CD4-positive, alpha-beta T cell treated with Interleukin-15 for 4 hours (primary cell): ENCODE data around the gene CEP76.
"Not testable (repeated sequence)": the region's sequence is repeated elsewhere in the genome, so short reads cannot be mapped to it uniquely, and the experiment has no call there.

ENCODE experiments used
- DNase-seq: peaks from one replicate; pipeline ENCODE4 v3.0.0-alpha.2; 2020; ENCODE audit warnings: low spot score

The CEP76 gene

DNA sequence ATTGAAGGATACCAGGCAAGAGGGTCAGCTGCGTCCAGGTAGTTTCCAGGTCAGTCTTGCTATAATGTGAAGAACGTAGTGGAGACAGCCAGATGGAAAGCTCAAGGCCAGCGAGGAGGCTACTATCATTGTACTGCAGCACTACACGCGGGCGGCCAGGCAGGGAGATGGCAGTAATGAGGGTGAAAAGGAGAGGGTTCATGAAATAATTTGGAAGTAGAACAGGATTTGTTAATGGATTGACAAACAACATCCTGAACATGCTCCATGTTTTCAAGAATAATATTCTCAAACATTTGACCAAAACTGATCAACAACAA is 61.7 kb downstream of the CEP76 start:
- DNase-seq: no peak

DNA sequence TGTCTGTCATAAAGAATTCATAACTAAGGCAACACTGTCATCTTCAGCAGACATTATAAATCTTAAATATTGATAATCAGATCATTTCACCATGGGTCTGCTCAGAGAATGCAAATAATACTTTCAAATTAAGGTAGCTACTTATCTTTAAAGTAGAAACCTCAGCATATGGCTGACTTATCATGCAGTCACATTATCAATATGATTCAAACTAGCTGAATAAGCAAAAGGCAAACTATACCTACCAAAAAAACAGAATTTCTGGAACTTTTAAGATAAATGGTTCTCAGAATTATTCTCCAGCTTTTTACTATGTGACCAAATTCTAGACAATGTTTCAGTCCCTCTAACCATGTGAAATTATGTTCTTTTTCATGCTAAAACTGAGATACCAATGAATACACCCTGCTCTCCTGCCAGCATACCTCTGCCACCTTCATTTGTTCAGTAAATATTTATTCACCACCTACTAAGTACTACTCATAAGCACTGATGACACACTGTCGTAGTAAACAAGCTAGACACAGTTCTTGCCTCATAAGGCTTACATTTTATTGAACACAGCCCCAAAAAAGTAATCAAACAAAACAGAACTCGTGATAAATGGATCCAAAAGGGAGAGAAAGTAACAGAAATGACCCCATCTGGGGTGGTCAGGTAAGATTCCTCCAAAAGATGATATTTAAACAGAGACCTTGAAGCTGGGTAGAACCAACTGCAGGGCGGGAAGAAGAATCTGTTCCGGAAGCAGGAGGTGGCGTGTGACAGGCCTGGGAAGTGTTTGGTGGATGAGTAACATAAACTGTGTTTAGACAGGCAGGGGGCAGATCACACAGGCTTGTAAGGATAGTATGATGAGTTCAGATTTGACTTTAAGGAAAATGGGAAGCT is 62.3 kb downstream of the CEP76 start:
- DNase-seq: no peak

DNA sequence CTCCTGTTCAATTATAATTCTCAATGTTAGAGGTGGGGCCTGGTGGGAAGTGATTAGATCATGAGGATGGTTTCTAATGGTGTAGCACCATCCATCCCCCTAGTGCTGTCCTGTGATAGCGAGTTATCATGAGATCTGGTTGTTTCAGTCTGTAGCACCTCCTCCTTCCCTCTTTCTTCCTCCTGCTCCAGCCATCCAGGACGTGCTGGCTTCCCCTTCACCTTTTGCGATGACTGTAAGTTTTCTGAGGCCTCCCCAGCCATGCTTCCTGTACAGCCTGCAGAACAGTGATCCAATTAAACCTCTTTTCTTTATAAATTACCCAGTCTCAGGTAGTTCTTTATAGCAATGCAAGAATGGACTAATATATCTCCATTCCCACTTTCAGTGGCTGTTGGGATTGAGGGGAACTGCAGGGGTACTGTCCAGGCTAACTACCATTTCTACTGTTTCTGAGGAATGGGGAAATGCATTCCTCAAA is 63.8 kb downstream of the CEP76 start:
- DNase-seq: no peak

DNA sequence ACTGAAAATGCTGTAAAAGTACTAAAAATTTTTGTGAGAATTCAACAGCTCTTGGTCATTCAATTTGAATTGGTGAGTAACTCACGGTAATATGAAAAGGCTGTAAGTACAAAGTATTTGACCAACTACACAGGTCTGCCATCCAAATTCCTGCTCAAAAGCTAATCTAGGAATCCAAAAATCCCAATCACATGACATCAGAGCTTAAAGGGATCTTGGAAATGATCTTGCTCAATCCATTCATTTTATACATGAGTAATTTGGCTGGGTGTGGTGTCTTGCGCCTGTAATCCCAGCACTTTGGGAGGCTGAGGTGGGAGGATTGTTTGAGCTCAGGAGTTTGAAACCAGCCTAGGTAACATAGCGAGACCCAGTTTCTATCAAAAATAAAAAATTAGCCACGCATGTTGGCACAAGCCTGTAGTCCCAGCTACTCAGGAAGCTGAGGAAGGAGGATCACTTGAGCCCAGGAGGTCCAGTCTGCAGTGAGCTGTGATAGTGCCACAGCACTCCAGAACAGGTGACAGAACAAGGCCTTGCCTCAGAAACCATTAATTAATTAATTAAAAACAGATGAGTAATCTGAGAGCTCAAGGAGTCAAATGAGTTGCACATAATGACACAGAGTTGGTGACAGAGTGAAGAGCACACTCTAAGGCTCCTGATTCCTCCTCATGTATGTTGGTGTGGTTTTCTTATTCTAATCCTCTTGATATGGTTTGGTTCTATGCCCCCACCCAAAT is 64.5 kb downstream of the CEP76 start:
- DNase-seq: no peak

DNA sequence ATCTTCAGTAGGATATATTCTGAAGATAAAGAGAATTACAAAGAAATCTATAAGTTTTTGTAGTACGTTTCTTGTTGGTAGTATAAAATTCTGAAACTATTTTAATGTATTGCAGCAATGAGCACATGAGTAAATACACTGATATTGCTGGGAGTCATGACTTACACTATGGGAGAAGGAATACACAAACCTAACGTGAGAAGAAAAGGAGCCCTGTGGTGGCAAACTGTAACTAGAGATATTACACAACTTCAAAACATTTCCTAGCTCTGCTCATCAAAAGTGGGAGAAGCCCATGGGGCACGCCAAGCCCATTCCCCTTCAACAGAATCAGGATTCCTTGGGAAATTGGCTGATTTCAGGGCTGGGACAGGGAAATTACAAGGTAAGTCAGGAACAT is 65.1 kb downstream of the CEP76 start:
- DNase-seq: no peak

DNA sequence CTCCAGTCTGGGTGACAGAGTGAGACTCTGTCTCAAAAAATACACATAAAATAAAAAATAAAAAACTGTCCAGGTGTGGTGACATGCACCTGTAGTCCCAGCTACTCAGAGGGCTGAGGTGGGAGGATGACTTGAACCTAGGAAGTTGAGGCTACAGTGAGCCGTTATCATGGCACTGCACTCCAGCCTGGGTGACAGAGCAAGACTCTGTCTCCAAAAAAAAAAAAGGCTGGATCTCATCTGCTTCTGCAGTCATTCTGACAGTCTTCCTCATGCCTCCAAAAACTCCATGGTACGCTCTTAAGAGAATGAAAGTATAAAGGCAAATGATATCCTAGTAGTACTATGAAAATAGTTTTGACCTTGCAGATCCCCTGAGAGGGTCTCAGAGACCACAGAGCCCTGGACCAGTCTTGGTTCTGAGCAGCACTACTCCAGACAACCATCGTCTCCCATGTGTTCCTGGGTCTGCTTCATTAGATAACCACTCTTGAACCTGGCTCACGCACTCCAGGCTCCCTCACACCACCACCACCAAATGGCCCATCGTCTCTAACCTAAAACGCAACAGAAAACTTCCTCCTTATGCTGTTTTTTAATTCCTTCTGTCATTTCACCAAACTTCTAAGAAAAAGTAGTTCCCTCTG is 70.6 kb downstream of the CEP76 start:
- DNase-seq: no peak

DNA sequence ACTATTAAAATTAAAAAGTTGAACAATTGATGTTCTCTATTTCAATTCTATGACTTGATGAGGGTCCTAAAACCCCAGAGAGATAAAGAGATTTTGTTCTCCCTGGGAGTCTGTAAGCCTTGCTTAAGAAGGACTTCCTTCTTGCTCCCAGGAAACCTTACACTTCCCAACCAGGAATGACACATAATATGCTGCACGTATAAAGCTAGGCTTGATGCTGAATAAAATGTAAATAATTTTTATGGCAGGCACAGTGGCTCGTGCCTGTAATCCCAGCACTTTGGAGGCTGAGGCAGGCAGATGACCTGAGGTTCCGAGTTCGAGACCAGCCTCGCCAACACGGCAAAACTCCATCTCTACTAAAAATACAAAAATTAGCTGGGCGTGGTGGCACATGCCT is 72.4 kb downstream of the CEP76 start:
- no peak for DNase-seq

DNA sequence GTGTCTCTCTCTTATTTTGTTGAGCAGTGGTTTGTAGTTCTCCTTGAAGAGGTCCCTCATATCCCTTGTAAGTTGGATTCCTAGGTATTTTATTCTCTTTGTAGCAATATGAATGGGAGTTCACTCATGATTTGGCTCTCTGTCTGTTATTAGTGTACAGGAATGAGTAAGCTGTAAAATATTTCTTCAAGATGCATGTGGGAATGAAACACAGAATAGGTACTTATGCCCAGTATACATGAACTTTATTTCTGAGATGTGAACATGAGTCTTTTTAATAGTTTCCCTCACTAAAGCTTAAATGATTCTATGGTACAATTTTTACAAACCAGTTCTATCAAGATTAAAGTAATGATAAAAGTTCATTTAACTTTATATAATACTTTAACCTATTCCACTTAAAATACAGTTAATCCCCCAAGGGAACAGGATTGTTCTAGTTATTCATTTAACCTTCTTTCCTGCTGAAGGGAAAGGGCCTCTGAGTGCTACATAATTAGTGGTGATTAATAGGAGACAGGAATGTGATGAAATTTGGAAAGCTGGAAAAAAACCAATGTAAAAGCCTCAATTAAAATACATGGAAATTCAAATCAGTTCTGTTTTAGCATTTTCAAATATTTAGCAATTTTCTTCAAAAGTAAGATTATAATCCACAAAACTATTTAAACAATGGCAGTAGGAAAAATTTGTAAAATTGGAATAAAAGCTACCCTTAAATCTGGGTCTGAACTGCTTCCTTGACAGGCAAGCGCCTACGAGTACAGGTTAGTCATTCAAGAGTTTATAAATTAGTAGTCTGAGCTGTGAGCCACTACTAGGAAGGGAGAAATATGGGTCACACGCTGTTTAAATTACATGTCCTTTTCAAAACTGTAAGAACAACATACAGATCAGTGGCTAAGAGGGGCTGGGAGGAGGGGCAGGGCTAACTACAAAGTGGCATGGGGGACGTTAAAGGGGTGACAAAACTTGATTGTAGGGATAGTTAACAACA is 73.5 kb downstream of the CEP76 start:
- no peak for DNase-seq

DNA sequence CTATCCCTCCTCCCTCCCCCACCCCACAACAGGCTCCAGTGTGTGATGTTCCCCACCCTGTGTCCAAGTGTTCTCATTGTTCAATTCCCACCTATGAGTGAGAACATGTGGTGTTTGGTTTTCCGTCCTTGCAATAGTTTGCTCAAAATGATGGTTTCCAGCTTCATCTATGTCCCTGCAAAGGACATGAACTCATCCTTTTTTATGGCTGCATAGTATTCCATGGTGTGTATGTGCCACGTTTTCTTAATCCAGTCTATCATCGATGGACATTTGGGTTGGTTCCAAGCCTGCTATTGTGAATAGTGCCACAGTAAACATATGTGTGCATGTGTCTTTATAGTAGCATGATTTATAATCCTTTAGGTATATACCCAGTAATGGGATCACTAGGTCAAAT is 75.3 kb downstream of the CEP76 start:
- DNase-seq: not testable (repeated sequence)

DNA sequence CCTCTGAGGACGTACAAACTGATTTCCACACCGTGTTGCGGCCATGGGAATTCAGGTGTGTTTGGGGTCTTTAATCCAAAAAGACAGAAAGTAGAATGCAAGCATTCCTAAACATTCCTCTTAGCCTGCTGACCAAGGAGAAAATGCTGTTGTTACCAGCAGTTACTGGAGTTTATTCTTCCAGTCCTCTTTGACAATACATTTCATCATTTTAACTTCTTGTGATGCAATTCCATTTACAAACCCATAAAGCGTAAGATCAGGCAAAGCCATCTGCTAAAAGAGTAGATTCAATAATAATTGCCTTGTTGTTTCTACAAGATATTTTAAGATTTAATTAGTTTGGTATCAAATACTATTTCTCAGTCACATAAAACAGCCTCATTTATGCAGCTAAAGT is 77.3 kb downstream of the CEP76 start:
- DNase-seq: no peak
